ENCODE measurements around the gene SLC15A3.

Gene SLC15A3

GRCh38 chr11:60915248-60915914 is 36.6 kb downstream of the SLC15A3 start (continued):
- TF ChIP-seq ZNF18 (tag by site-specific recombination; IDR thresholded peaks at IDR 0.05), result no peak
- TF ChIP-seq ZNF529 (tag by site-specific recombination; IDR thresholded peaks at IDR 0.05; ENCODE audit: insufficient replicate concordance), result no peak
- TF ChIP-seq ZNF626 (tag by site-specific recombination; IDR thresholded peaks at IDR 0.05), result no peak
- peak; percentile 17; the same call in 1 of the 2 replicates for TF ChIP-seq ZNF600 (tag by site-specific recombination; IDR thresholded peaks at IDR 0.05)
- TF ChIP-seq ZNF335 (tag by site-specific recombination; conservative IDR thresholded peaks at IDR 0.05), result peak; percentile 99
- TF ChIP-seq ZNF292 (tag by site-specific recombination; IDR thresholded peaks at IDR 0.05; ENCODE audit: borderline replicate concordance, low read depth), result no peak
- TF ChIP-seq ZNF654 (tag by site-specific recombination; IDR thresholded peaks at IDR 0.05; ENCODE audit: low read depth), result peak; percentile 26
- TF ChIP-seq SCRT1 (tag by site-specific recombination; IDR thresholded peaks at IDR 0.05; ENCODE audit: borderline replicate concordance), result 0 out of 2 replicates have a peak, but pooled peaks have one; percentile 15
- TF ChIP-seq CTCF (tag by site-specific recombination; IDR thresholded peaks at IDR 0.05), result peak; percentile 71
- no peak for TF ChIP-seq ZNF391 (tag by site-specific recombination; IDR thresholded peaks at IDR 0.05; ENCODE audit: borderline replicate concordance, low read depth)
- TF ChIP-seq ZNF530 (tag by site-specific recombination; IDR thresholded peaks at IDR 0.05; ENCODE audit: low read depth), result no peak
- 0 out of 2 replicates have a peak, but pooled peaks have one; percentile 25 for TF ChIP-seq ZXDB (tag by site-specific recombination; IDR thresholded peaks at IDR 0.05)
- TF ChIP-seq ZNF837 (tag by site-specific recombination; IDR thresholded peaks at IDR 0.05), result no peak
- no peak for TF ChIP-seq ZNF248 (tag by site-specific recombination; IDR thresholded peaks at IDR 0.05)
- 0 out of 2 replicates have a peak, but pooled peaks have one; percentile 18 for TF ChIP-seq ZBTB48 (tag by site-specific recombination; IDR thresholded peaks at IDR 0.05)
- peak; percentile 59 for TF ChIP-seq PATZ1 (tag by site-specific recombination; IDR thresholded peaks at IDR 0.05)
- TF ChIP-seq BCL11A (tag by site-specific recombination; IDR thresholded peaks at IDR 0.05; ENCODE audit: low read depth), result no peak
- TF ChIP-seq ZEB2 (tag by site-specific recombination; IDR thresholded peaks at IDR 0.05), result 0 out of 2 replicates have a peak, but pooled peaks have one; percentile 35
- TF ChIP-seq PRDM10 (tag by site-specific recombination; IDR thresholded peaks at IDR 0.05), result peak; percentile 74
- peak; percentile 69 for TF ChIP-seq SCRT2 (tag by site-specific recombination; IDR thresholded peaks at IDR 0.05)

Measured in HEK293 (cell line).